Mucosa of stomach (tissue), 1 donor: ENCODE data around the gene ENPP1.

Experiments used
- H3K27me3 ChIP-seq: one replicate; pipeline ENCODE4 v1.7.0; 2013; ENCODE audit warnings: mild to moderate bottlenecking, low read length; ENCODE audit not compliant: control insufficient read depth, insufficient read depth
- H3K36me3 ChIP-seq: one replicate; pipeline ENCODE4 v1.7.0; 2013; ENCODE audit warnings: low read length; ENCODE audit not compliant: control insufficient read depth, insufficient read depth
- H3K4me1 ChIP-seq: one replicate; pipeline ENCODE4 v1.7.0; 2013; ENCODE audit warnings: mild to moderate bottlenecking, low read length; ENCODE audit not compliant: control insufficient read depth, insufficient read depth
- H3K4me3 ChIP-seq: one replicate; pipeline ENCODE4 v1.7.0; 2013; ENCODE audit warnings: low read length
- H3K9ac ChIP-seq: one replicate; pipeline ENCODE4 v1.7.0; 2013; ENCODE audit warnings: mild to moderate bottlenecking, low read length, moderate library complexity
- H3K9me3 ChIP-seq: one replicate; pipeline ENCODE4 v1.7.0; 2013; ENCODE audit warnings: mild to moderate bottlenecking, low read length, moderate library complexity; ENCODE audit not compliant: control insufficient read depth
- donor health status: Pancreatic carcinoma.

The ENPP1 gene

GRCh38 chr6:131924881-131925474 is 117.2 kb downstream of the ENPP1 start:
- Histone ChIP-seq H3K4me1 (no peaks in the 10 kb centered on the region), H3K9ac (no peak overlapping the region), H3K27me3 (no peaks in the 10 kb centered on the region), H3K9me3 (peaks cover 6% of the 10 kb centered on the region), H3K36me3 (no peaks in the 10 kb centered on the region), H3K4me3 (no peak overlapping the region)

- Histone ChIP-seq H3K9me3 (no peaks in the 10 kb centered on the region), H3K4me1 (no peaks in the 10 kb centered on the region), H3K27me3 (no peaks in the 10 kb centered on the region), H3K9ac (no peak overlapping the region), H3K36me3 (no peaks in the 10 kb centered on the region), H3K4me3 (no peak overlapping the region)
These were observed 121.4 kb downstream of the ENPP1 start for GRCh38 chr6:131929264-131929663.

GRCh38 chr6:131929976-131930375 is 122.2 kb downstream of the ENPP1 start:
- Histone ChIP-seq H3K4me3 (no peak overlapping the region), H3K36me3 (no peaks in the 10 kb centered on the region), H3K27me3 (no peaks in the 10 kb centered on the region), H3K9me3 (no peaks in the 10 kb centered on the region), H3K9ac (no peak overlapping the region), H3K4me1 (no peaks in the 10 kb centered on the region)

- Histone ChIP-seq H3K9ac (no peak overlapping the region), H3K4me1 (no peaks in the 10 kb centered on the region), H3K9me3 (no peaks in the 10 kb centered on the region), H3K27me3 (no peaks in the 10 kb centered on the region), H3K36me3 (no peaks in the 10 kb centered on the region), H3K4me3 (no peak overlapping the region)
These were observed 123.4 kb downstream of the ENPP1 start for GRCh38 chr6:131931063-131931750.

GRCh38 chr6:131936156-131936555 is 128.3 kb downstream of the ENPP1 start:
- Histone ChIP-seq H3K9me3 (no peaks in the 10 kb centered on the region), H3K27me3 (no peaks in the 10 kb centered on the region), H3K4me3 (no peak overlapping the region), H3K9ac (no peak overlapping the region), H3K4me1 (no peaks in the 10 kb centered on the region), H3K36me3 (no peaks in the 10 kb centered on the region)

DNA sequence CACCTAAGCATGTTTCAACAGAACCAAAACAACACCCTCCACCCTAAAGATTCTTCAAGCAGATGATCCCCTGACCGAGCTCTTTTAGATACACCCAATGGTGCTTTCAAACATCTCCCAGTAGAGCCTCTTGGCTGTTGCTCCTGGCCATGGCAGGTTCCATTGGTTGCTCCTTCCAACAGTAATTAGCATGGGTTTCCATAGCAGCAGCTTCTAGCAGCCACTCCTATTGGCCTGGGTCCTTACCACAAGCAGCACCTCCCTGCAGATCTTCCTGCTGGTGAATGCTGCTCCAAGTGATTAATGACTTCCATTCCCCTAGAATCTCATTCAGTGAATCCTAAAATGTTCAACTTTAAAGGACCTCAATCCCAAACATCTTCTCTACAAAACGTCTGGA is 129.4 kb downstream of the ENPP1 start:
- no peaks in the 10 kb centered on the region for H3K27me3 ChIP-seq
- H3K9ac ChIP-seq, result no peak overlapping the region
- H3K4me3 ChIP-seq, result no peak overlapping the region
- no peaks in the 10 kb centered on the region for H3K36me3 ChIP-seq
- H3K4me1 ChIP-seq, result no peaks in the 10 kb centered on the region
- H3K9me3 ChIP-seq, result no peaks in the 10 kb centered on the region

- no peaks in the 10 kb centered on the region for H3K9me3 ChIP-seq
- no peaks in the 10 kb centered on the region for H3K36me3 ChIP-seq
- no peak overlapping the region for H3K4me3 ChIP-seq
- no peaks in the 10 kb centered on the region for H3K4me1 ChIP-seq
- H3K9ac ChIP-seq, result no peak overlapping the region
- no peaks in the 10 kb centered on the region for H3K27me3 ChIP-seq
These were observed 130.1 kb downstream of the ENPP1 start for GRCh38 chr6:131937703-131938631.
